IPS-20b (cell line): ENCODE results near the gene FOXN3.
"Not testable (repeated sequence)": the region's sequence is repeated elsewhere in the genome, so short reads cannot be mapped to it uniquely, and the experiment has no call there.

Experiments
- H3K27ac ChIP-seq: one replicate; pipeline ENCODE4 v1.5.1; 2013; ENCODE audit warnings: low read length
- H3K27me3 ChIP-seq: 2 replicates; pipeline ENCODE4 v1.6.1; 2013; ENCODE audit warnings: mild to moderate bottlenecking, low read length, inconsistent platforms; ENCODE audit not compliant: insufficient read depth
- H3K36me3 ChIP-seq: 2 replicates; pipeline ENCODE4 v1.6.1; 2013; ENCODE audit warnings: low read depth, mild to moderate bottlenecking, inconsistent platforms, low read length, moderate library complexity; ENCODE audit not compliant: insufficient read depth
- H3K4me1 ChIP-seq: 2 replicates; pipeline ENCODE4 v1.6.1; 2013; ENCODE audit warnings: mild to moderate bottlenecking, control low read depth, inconsistent platforms, low read length, moderate library complexity; ENCODE audit not compliant: insufficient read depth
- H3K4me3 ChIP-seq: 2 replicates; pipeline ENCODE4 v1.5.1; 2013; ENCODE audit warnings: mild to moderate bottlenecking, low read length, inconsistent platforms
- H3K9ac ChIP-seq: 2 replicates; pipeline ENCODE4 v1.6.1; 2013; ENCODE audit warnings: low read depth, mild to moderate bottlenecking, inconsistent platforms, low read length, moderate library complexity
- H3K9me3 ChIP-seq: 2 replicates; pipeline ENCODE4 v1.6.1; 2013; ENCODE audit warnings: mild to moderate bottlenecking, low read depth, low read length, inconsistent platforms; ENCODE audit not compliant: insufficient read depth

FOXN3 gene

GRCh38 chr14:89164168-89165073, 252.6 kb downstream of the FOXN3 start:
- Histone ChIP-seq H3K4me1 (no peaks in the 10 kb centered on the region), H3K4me3 (no peak overlapping the region), H3K27me3 (no peaks in the 10 kb centered on the region), H3K9ac (no peak overlapping the region), H3K36me3 (peaks cover 54% of the 10 kb centered on the region), H3K9me3 (no peaks in the 10 kb centered on the region), H3K27ac (no peak overlapping the region)

GRCh38 chr14:89163031-89163636, 253.9 kb downstream of the FOXN3 start:
- Histone ChIP-seq H3K36me3 (peaks cover 59% of the 10 kb centered on the region), H3K9ac (no peak overlapping the region), H3K4me3 (no peak overlapping the region), H3K27me3 (no peaks in the 10 kb centered on the region), H3K9me3 (no peaks in the 10 kb centered on the region), H3K4me1 (no peaks in the 10 kb centered on the region; the same call in 1 of the 2 replicates), H3K27ac (no peak overlapping the region)

GRCh38 chr14:89162586-89162985, 254.4 kb downstream of the FOXN3 start:
- Histone ChIP-seq H3K27ac (no peak overlapping the region), H3K4me1 (no peaks in the 10 kb centered on the region; the same call in 1 of the 2 replicates), H3K9me3 (no peaks in the 10 kb centered on the region), H3K27me3 (no peaks in the 10 kb centered on the region), H3K36me3 (peaks cover 59% of the 10 kb centered on the region), H3K4me3 (no peak overlapping the region), H3K9ac (no peak overlapping the region)

GRCh38 chr14:89160437-89160836, 256.6 kb downstream of the FOXN3 start:
- peaks cover 53% of the 10 kb centered on the region for H3K36me3 ChIP-seq
- H3K4me3 ChIP-seq = no peak overlapping the region
- no peaks in the 10 kb centered on the region for H3K9me3 ChIP-seq

GRCh38 chr14:89158701-89159100, 258.3 kb downstream of the FOXN3 start:
- Histone ChIP-seq H3K27me3 (no peaks in the 10 kb centered on the region), H3K9ac (no peak overlapping the region), H3K9me3 (no peaks in the 10 kb centered on the region), H3K4me3 (no peak overlapping the region), H3K27ac (no peak overlapping the region), H3K4me1 (no peaks in the 10 kb centered on the region; the same call in 1 of the 2 replicates), H3K36me3 (peaks cover 48% of the 10 kb centered on the region)

More at GRCh38 chr14:89160437-89160836, 256.6 kb downstream of the FOXN3 start:
- H3K27ac ChIP-seq = no peak overlapping the region
- no peaks in the 10 kb centered on the region; the same call in 1 of the 2 replicates for H3K4me1 ChIP-seq
- H3K9ac ChIP-seq = no peak overlapping the region
- H3K27me3 ChIP-seq = no peaks in the 10 kb centered on the region

GRCh38 chr14:89158104-89158503, 258.9 kb downstream of the FOXN3 start:
- H3K27ac ChIP-seq, H3K9ac ChIP-seq, H3K27me3 ChIP-seq, H3K4me1 ChIP-seq, H3K9me3 ChIP-seq, H3K4me3 ChIP-seq: not testable (repeated sequence)
- peaks cover 47% of the 10 kb centered on the region for H3K36me3 ChIP-seq

- H3K9ac ChIP-seq = no peak overlapping the region
- H3K4me3 ChIP-seq = no peak overlapping the region
- no peaks in the 10 kb centered on the region for H3K9me3 ChIP-seq
- H3K4me1 ChIP-seq = no peaks in the 10 kb centered on the region; the same call in 1 of the 2 replicates
- no peaks in the 10 kb centered on the region for H3K27me3 ChIP-seq
- H3K27ac ChIP-seq = no peak overlapping the region
- H3K36me3 ChIP-seq = peaks cover 22% of the 10 kb centered on the region
Observed at GRCh38 chr14:89155491-89155890, 261.5 kb downstream of the FOXN3 start.

GRCh38 chr14:89151693-89152092, 265.3 kb downstream of the FOXN3 start:
- H3K9ac ChIP-seq, H3K4me3 ChIP-seq, H3K27ac ChIP-seq, H3K27me3 ChIP-seq, H3K9me3 ChIP-seq, H3K4me1 ChIP-seq, H3K36me3 ChIP-seq: not testable (repeated sequence)

GRCh38 chr14:89146274-89146673, 270.8 kb downstream of the FOXN3 start:
- H3K9me3 ChIP-seq = no peaks in the 10 kb centered on the region
- H3K4me3 ChIP-seq = no peak overlapping the region
- no peaks in the 10 kb centered on the region for H3K36me3 ChIP-seq
- no peak overlapping the region for H3K9ac ChIP-seq
- H3K4me1 ChIP-seq = no peaks in the 10 kb centered on the region
- no peaks in the 10 kb centered on the region for H3K27me3 ChIP-seq
- H3K27ac ChIP-seq = no peak overlapping the region

- Histone ChIP-seq H3K27me3 (no peaks in the 10 kb centered on the region), H3K27ac (no peak overlapping the region), H3K9me3 (no peaks in the 10 kb centered on the region), H3K4me1 (peaks cover 6% of the 10 kb centered on the region; the same call in 1 of the 2 replicates), H3K9ac (no peak overlapping the region), H3K4me3 (no peak overlapping the region), H3K36me3 (no peaks in the 10 kb centered on the region)
Observed at GRCh38 chr14:89144642-89145041, 272.4 kb downstream of the FOXN3 start.

- no peak overlapping the region for H3K4me3 ChIP-seq
- H3K9me3 ChIP-seq = no peaks in the 10 kb centered on the region
- no peak overlapping the region for H3K9ac ChIP-seq
- no peaks in the 10 kb centered on the region for H3K27me3 ChIP-seq
- H3K36me3 ChIP-seq = no peaks in the 10 kb centered on the region
- H3K4me1 ChIP-seq = peaks cover 12% of the 10 kb centered on the region; the same call in 1 of the 2 replicates
- H3K27ac ChIP-seq = no peak overlapping the region
Observed at GRCh38 chr14:89144066-89144465, 273.0 kb downstream of the FOXN3 start.

- Histone ChIP-seq H3K4me1 (peaks cover 16% of the 10 kb centered on the region; the same call in 1 of the 2 replicates), H3K4me3 (no peak overlapping the region), H3K27me3 (no peaks in the 10 kb centered on the region), H3K9me3 (no peaks in the 10 kb centered on the region), H3K36me3 (no peaks in the 10 kb centered on the region), H3K9ac (no peak overlapping the region), H3K27ac (no peak overlapping the region)
Observed at GRCh38 chr14:89143595-89143994, 273.4 kb downstream of the FOXN3 start.
